ENCODE measurements around the gene FOXL3. TPM values are rescaled to one million over a fixed set of nuclear protein-coding genes. Genes with fewer than 3 reads are reported as not detected.

FOXL3 gene
- total and polyA plus RNA-seq, 12 donors = not detected

GRCh38 chr7:286266-286665, 3.7 kb upstream of the FOXL3 start:
- DNase-seq = no peak
- no peak overlapping the region for H3K4me3 ChIP-seq
- no peaks in the 10 kb centered on the region for H3K4me1 ChIP-seq (replicated peaks in 1 of 2)
- WGBS, 4 donors = 78 to 88% (median 86%) methylated on average over 17 to 18 of the region's 18 CpGs
- no peaks in the 10 kb centered on the region for H3K9me3 ChIP-seq (replicated peaks in 1 of 3)
- no peak overlapping the region for H3K27ac ChIP-seq
- TF ChIP-seq CTCF (IDR thresholded peaks at IDR 0.05) (no peak), POLR2A (IDR thresholded peaks at IDR 0.05) (no peak)
- H3K36me3 ChIP-seq (replicated peaks in 1 of 2) = no peaks in the 10 kb centered on the region
- intact Hi-C loops (cut with DNase I) = no loop called here
- H3K27me3 ChIP-seq = peaks cover 23% of the 10 kb centered on the region

- intact Hi-C loops (cut with DNase I) = no loop called here
- Histone ChIP-seq H3K27me3 (peaks cover 40% of the 10 kb centered on the region), H3K4me3 (no peak overlapping the region), H3K4me1 (replicated peaks in 1 of 2) (no peaks in the 10 kb centered on the region), H3K9me3 (replicated peaks in 1 of 3) (no peaks in the 10 kb centered on the region), H3K36me3 (replicated peaks in 1 of 2) (no peaks in the 10 kb centered on the region), H3K27ac (no peak overlapping the region)
- TF ChIP-seq CTCF (IDR thresholded peaks at IDR 0.05) (no peak), POLR2A (IDR thresholded peaks at IDR 0.05) (no peak)
- WGBS, 4 donors = 74 to 80% (median 75%) methylated on average over 14 of the region's 14 CpGs
- no peak for DNase-seq
These were observed 1.3 kb upstream of the FOXL3 start for GRCh38 chr7:288671-289101.

- Histone ChIP-seq H3K9me3 (replicated peaks in 1 of 3) (no peaks in the 10 kb centered on the region), H3K4me3 (no peak overlapping the region), H3K27me3 (peaks cover 44% of the 10 kb centered on the region), H3K36me3 (replicated peaks in 1 of 2) (no peaks in the 10 kb centered on the region), H3K27ac (no peak overlapping the region), H3K4me1 (replicated peaks in 1 of 2) (no peaks in the 10 kb centered on the region)
- intact Hi-C loops (cut with DNase I) = no loop called here
- DNase-seq = no peak
- WGBS, 4 donors = 12 to 17% (median 14%) methylated on average over 12 to 46 of the region's 46 CpGs
- TF ChIP-seq CTCF (IDR thresholded peaks at IDR 0.05) (no peak), POLR2A (IDR thresholded peaks at IDR 0.05) (no peak)
These were observed 688 bp upstream of the FOXL3 start for GRCh38 chr7:289209-289755.

- TF ChIP-seq CTCF (IDR thresholded peaks at IDR 0.05) = no peak
- TF ChIP-seq POLR2A (IDR thresholded peaks at IDR 0.05) = no peak
- H3K9me3 ChIP-seq (replicated peaks in 1 of 3) = no peaks in the 10 kb centered on the region
- H3K4me3 ChIP-seq = no peak overlapping the region
- H3K27ac ChIP-seq = no peak overlapping the region
- no peaks in the 10 kb centered on the region for H3K4me1 ChIP-seq (replicated peaks in 1 of 2)
- intact Hi-C loops (cut with DNase I) = no loop called here
- no peaks in the 10 kb centered on the region for H3K36me3 ChIP-seq (replicated peaks in 1 of 2)
- H3K27me3 ChIP-seq = peaks cover 49% of the 10 kb centered on the region
- DNase-seq = no peak
- WGBS, 4 donors = 0 to 10% (median 3%) methylated on average over 2 to 102 of the region's 102 CpGs
These were observed 793 bp downstream of the FOXL3 start for GRCh38 chr7:290554-291372.

Measured in adrenal gland (tissue), 12 donors.